ENCODE measurements around the gene CUZD1. TPM values are rescaled to one million over a fixed set of nuclear protein-coding genes. Genes with fewer than 3 reads are reported as not detected.

CUZD1 gene
- total RNA-seq, 1 donor from 2014 or later: 2.4 TPM

- no peak for TF ChIP-seq CTCF (IDR thresholded peaks at IDR 0.05; ENCODE audit: partially characterized antibody, unreplicated experiment)
- no peaks in the 10 kb centered on the region for H3K4me1 Mint-ChIP-seq (ENCODE audit: low read depth, unreplicated experiment)
- H3K27ac Mint-ChIP-seq (ENCODE audit: unreplicated experiment): no peak overlapping the region
- H3K36me3 Mint-ChIP-seq (ENCODE audit: unreplicated experiment): no peaks in the 10 kb centered on the region
- H3K27me3 Mint-ChIP-seq (ENCODE audit: unreplicated experiment): no peaks in the 10 kb centered on the region
- DNase-seq: no peak
- H3K9me3 Mint-ChIP-seq (ENCODE audit: unreplicated experiment): no peaks in the 10 kb centered on the region
- no peak overlapping the region for H3K4me3 Mint-ChIP-seq (ENCODE audit: unreplicated experiment)
These were observed 6.2 kb downstream of the CUZD1 start for GRCh38 chr10:122839505-122839904.

DNA sequence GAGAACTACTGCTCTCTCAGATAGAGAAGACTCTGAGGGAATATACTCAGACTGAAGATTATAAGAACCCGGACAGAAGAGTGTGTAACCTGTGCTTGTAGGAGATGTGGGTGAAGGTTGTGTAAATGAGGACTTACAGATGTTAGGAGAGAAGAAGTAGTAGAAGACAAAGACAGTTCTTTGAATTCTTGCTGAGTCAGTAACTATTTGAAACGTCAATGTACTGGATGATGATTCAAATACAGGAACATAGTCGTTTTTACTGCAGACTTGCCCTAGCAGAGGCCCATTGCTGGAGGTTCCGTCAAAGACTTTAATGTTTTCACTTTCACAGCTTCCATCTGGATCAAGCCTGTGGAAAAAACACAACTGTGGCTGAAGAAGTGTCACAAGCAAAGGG, 6.8 kb downstream of the CUZD1 start:
- TF ChIP-seq CTCF (IDR thresholded peaks at IDR 0.05; ENCODE audit: partially characterized antibody, unreplicated experiment): no peak
- H3K4me3 Mint-ChIP-seq (ENCODE audit: unreplicated experiment): no peak overlapping the region
- H3K36me3 Mint-ChIP-seq (ENCODE audit: unreplicated experiment): no peaks in the 10 kb centered on the region
- no peaks in the 10 kb centered on the region for H3K27me3 Mint-ChIP-seq (ENCODE audit: unreplicated experiment)
- no peaks in the 10 kb centered on the region for H3K4me1 Mint-ChIP-seq (ENCODE audit: low read depth, unreplicated experiment)
- H3K9me3 Mint-ChIP-seq (ENCODE audit: unreplicated experiment): no peaks in the 10 kb centered on the region
- H3K27ac Mint-ChIP-seq (ENCODE audit: unreplicated experiment): no peak overlapping the region
- DNase-seq: no peak

- no peak for TF ChIP-seq CTCF (IDR thresholded peaks at IDR 0.05; ENCODE audit: partially characterized antibody, unreplicated experiment)
- H3K4me3 Mint-ChIP-seq (ENCODE audit: unreplicated experiment): no peak overlapping the region
- H3K27ac Mint-ChIP-seq (ENCODE audit: unreplicated experiment): no peak overlapping the region
- no peak for DNase-seq
- H3K27me3 Mint-ChIP-seq (ENCODE audit: unreplicated experiment): no peaks in the 10 kb centered on the region
- no peaks in the 10 kb centered on the region for H3K9me3 Mint-ChIP-seq (ENCODE audit: unreplicated experiment)
- no peaks in the 10 kb centered on the region for H3K4me1 Mint-ChIP-seq (ENCODE audit: low read depth, unreplicated experiment)
- H3K36me3 Mint-ChIP-seq (ENCODE audit: unreplicated experiment): no peaks in the 10 kb centered on the region
These were observed 9.7 kb downstream of the CUZD1 start for GRCh38 chr10:122835908-122836307.

- no peak for DNase-seq
- Mint-ChIP-seq H3K36me3 (ENCODE audit: unreplicated experiment) (no peaks in the 10 kb centered on the region), H3K4me1 (ENCODE audit: low read depth, unreplicated experiment) (no peaks in the 10 kb centered on the region), H3K4me3 (ENCODE audit: unreplicated experiment) (no peak overlapping the region), H3K9me3 (ENCODE audit: unreplicated experiment) (no peaks in the 10 kb centered on the region), H3K27ac (ENCODE audit: unreplicated experiment) (no peak overlapping the region), H3K27me3 (ENCODE audit: unreplicated experiment) (peaks cover 2% of the 10 kb centered on the region)
- TF ChIP-seq CTCF (IDR thresholded peaks at IDR 0.05; ENCODE audit: partially characterized antibody, unreplicated experiment): no peak
These were observed 14.7 kb downstream of the CUZD1 start for GRCh38 chr10:122830965-122831353.

DNA sequence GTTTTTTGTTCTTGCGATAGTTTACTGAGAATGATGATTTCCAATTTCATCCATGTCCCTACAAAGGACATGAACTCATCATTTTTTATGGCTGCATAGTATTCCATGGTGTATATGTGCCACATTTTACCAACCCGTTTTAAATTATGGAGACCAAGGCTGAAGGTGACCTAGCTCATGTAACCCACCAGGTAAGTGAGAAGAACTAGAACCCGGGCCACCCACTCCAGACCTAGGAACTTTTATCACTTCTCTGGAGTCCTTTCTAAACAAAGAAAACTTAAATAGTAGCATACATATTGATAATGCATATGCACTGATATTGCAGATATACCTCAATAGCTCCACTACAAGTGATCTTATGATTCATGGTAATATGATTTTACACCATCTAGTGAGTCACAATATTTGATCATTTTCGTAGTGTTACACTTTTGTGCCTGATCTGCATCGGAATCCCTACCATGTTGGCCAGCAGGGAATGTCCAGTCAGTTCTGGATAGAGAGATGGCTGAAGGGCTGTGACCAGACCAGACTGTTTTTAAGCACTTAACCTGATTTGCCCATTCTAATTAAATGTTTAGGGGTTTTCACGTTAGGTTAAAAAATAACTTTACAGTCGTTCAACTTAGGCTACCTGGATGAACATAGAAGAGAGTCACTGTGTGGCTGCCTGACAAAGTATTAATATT, 15.2 kb downstream of the CUZD1 start:
- Mint-ChIP-seq H3K4me1 (ENCODE audit: low read depth, unreplicated experiment) (no peaks in the 10 kb centered on the region), H3K9me3 (ENCODE audit: unreplicated experiment) (no peaks in the 10 kb centered on the region), H3K27me3 (ENCODE audit: unreplicated experiment) (peaks cover 2% of the 10 kb centered on the region), H3K36me3 (ENCODE audit: unreplicated experiment) (no peaks in the 10 kb centered on the region), H3K27ac (ENCODE audit: unreplicated experiment) (no peak overlapping the region), H3K4me3 (ENCODE audit: unreplicated experiment) (no peak overlapping the region)
- no peak for DNase-seq
- TF ChIP-seq CTCF (IDR thresholded peaks at IDR 0.05; ENCODE audit: partially characterized antibody, unreplicated experiment): no peak
